GM19438 (cell line): ENCODE measurements around the gene AOPEP.
"Not testable (repeated sequence)": the region's sequence is repeated elsewhere in the genome, so short reads cannot be mapped to it uniquely, and the experiment has no call there.

ENCODE experiments used
- ATAC-seq: cut with Tn5 transposase; IDR thresholded peaks from one replicate; pipeline ENCODE4 v1.9.1; 2021; ENCODE audit warnings: low read depth; ENCODE audit not compliant: unreplicated experiment

The AOPEP gene

DNA sequence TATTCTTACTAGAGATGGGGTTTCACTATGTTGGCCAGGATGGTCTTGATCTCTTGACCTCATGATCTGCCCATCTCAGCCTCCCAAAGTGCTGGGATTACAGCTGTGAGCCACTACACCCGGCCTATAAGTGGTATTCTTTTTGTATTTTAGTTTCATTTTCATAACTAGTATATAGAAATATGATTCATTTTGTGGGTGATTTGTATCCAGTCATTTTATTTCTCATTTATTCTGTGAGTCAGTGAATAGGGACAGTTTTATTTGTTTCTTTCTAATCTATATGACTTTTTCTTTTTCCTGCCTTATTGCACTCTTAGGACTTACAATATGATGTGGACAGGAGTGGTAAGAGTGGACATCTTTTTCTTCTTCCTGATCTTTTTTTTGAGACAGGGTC, 112.9 kb downstream of the AOPEP start:
- no peak for ATAC-seq

DNA sequence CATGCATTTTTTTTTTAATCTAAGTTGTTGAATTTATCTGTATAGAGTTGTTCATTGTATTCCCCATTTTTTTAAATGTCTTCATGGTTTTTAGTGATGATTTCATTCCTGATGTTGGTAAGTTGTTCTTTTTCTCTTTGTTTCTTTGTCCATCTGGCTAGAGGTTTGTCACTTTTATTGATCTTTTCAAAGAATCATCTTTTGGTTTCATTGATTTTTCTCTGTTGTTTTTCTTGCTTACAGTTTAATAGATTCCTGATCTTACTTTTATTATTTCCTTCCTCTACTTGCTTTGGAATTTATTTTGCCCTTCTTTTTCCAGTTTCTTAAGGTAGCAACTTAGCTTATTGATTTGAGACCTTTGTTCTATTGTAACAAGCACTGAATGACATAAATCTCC, 114.2 kb downstream of the AOPEP start:
- ATAC-seq, result no peak

DNA sequence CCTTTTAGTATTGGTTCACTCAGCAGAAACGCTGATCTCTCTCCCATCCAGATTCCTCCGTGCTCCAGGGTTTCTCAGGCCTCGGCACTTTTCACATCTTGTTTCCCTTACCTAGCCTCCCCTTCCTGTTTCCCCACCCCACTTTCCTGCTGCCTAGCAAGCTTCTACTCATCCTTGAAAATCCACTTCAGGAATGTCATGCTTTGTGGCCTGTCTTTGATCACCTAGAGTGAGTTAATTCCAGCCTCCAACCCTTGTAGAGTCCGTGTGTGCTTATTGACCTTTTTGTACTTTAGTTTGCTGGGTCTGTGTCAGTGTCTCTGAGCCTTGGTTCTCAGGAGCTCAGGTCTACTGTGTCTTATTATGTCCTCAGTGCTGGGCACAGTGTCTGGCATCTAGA, 116.6 kb downstream of the AOPEP start:
- ATAC-seq, result no peak

DNA sequence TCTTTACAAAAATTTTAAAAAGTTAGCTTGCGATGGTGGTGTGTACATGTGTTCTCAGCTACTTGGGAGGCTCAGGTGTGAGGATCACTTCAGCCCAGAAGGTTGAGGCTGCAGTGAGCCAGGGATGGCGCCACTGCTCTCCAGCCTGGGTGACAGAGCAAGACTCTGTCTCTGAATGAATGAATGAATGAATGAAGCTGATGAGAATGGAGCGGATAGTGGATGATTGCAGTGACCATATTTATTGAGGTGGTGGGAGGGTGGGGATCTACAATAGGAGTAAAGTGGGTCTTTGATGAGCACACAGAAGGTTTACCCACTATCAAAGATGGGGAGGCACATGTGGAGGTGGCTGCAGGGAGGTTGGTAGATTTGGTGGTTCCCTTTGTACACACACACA, 120.2 kb downstream of the AOPEP start:
- no peak for ATAC-seq

DNA sequence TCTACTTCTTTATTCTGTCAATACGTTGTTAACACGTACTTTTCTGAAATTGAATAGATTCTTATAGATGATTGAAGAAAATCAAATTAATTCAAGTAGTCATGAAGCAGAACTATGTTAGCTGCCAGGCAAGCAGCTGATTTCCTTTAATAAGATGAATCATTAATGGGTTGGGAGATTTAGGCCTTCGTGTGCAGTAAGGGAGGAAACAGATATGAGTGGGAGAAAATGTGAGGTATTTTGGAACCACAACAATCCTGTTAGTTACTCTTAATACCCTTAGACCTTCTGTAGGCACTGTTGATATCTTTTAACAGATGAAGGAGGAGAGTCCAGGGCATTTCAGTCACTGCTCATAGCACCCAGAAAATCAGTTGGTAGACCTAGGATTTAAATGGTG, 121.0 kb downstream of the AOPEP start:
- no peak for ATAC-seq

DNA sequence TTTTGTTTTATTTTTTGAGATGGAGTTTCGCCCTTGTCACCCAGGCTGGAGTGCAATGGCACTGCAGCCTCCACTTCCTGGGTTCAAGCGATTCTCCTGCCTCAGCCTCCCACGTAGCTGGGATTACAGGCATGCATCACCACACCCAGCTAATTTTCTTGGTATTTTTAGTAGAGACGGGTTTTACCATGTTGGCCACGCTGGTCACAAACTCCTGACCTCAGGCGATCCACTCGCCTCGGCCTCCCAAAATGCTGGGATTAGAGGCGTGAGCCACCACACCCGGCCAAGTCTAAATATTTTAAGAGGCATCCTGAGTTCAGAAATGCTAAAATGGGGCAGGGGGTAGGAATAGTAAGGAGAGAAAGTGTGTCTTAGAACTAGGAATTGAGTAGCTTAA, 122.3 kb downstream of the AOPEP start:
- not testable (repeated sequence) for ATAC-seq

DNA sequence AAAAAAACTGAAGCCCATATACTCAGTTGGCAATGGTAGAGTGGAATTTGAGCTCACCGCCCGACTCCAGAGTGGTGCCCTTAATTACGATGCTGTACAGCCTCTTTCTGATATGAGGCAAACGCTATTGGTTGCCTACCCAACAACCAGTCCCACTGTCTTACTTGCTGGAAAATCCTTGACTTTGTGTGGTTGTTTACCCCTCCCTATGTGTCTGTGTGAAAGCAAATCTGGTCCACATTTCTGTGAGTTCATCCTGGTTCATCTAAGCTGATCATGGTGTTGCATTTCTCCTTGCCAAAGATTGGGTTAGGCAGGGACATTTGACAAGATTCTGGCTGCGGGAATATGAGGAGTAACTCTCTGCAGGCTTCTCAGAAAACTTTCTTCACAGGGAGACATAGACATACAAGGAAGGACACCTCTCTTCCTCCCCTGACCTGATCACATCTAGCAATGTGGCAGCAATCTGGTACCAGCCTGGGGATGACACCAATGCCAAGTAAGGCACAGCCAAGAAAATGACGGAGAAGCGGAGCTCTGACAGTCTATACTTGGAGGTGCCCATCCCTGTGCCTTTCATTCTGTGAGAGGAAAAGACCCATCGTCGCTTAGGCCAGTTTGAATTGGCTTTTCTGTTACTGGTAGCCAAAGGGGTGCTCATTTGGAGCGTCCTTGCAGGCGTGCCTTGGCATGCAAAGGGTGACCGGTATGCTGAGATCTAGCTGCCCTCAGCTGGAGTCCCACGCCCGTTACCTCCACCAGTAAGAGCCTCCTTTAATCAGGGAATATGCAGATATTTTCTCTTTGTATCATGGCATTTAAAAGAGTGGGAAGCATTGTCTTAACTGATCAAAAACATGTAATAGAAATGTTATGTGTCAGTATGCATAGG, 124.3 kb downstream of the AOPEP start:
- no peak for ATAC-seq

DNA sequence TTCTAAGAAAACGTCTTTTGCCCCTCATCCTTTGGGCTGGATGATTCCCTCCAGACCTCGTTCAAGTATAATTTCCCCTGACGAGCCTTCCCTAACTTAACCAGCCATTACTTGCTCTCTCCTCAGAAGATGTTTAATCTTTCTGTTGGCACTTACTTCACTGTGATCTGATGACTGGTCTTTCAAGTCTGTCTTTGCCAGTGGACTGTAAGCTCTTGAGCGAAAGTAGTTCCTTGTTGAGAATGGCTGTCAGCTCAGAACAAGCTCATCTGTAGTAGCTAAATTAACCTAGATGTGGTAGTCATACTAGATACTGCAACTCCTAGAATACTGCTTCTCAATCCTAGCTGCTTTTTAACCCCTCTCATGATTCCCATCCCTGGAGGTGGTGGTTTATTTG, 125.0 kb downstream of the AOPEP start:
- no peak for ATAC-seq

DNA sequence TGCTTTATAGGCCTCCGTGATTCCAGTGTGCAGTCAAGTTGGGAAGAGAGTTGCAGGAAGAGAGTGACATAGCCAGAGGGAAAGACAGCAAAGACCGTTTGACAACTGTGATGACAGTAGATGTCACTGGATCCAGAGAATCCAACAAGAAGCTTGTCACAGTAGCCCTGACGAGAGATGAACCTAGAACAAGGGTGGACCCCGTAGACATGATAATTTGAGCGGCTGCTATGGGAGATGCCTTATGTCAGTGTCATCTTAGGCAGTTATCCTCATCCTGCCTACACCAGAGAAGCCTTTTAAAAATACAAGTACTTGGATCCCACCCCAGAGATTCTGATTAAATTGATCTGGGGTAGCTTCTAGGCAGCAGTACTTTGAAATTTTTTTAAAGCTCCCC, 125.4 kb downstream of the AOPEP start:
- no peak for ATAC-seq

DNA sequence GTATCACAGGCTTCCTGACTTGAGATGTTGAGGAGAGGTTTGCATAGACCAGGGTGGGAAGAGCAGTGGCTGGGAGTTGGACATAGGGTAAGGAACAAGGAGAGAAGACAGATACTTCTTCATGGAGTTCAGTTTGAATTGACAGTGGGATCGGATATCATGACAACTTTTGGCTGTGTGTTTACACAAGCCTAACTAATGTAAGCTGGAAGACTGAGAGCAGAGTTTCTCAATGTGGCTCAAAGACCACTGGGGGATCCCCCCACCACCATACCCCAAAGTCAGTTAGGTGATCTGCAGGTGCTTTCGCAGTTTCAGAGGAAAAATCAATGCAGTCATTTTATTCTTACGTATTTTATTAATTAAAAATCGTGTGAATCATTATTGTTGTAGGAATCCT, 125.9 kb downstream of the AOPEP start:
- ATAC-seq, result no peak

DNA sequence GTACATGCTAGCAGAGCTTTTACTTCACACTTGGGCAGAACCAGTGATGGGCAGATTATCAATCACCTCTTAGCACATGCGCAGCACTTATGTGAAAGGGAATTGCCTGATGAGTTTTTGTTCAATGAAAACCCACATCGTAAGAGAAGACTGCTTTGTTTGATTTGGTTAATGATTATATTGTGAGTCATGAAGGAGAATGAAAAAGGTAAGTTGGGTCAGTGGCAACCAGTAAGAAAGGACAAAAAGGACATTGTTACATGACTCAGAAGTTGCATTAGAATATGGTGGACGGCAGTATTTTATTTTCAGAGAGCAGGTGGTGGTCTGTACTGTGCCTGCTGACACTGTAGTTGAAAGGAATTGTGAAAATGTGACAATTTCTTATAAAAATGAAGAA, 127.4 kb downstream of the AOPEP start:
- no peak for ATAC-seq

DNA sequence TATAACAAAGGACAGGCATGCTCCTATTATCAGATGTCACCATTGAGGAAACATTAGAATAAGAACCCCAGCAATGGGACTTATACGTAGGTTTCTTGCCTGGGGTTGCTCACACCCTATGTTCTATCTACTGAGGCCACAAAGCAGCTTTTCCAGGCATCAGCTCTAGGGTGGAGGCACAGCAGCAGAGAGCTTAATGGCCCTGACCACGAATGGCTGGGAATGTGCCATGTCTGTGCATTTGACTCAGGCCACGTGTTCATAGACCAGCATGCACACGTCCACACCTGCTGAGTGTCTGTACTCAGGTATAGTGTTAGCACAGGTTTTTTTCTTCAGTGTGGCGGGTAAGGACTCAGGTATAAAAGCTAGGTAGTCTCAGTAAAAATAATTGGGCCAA, 129.4 kb downstream of the AOPEP start:
- ATAC-seq, result no peak

DNA sequence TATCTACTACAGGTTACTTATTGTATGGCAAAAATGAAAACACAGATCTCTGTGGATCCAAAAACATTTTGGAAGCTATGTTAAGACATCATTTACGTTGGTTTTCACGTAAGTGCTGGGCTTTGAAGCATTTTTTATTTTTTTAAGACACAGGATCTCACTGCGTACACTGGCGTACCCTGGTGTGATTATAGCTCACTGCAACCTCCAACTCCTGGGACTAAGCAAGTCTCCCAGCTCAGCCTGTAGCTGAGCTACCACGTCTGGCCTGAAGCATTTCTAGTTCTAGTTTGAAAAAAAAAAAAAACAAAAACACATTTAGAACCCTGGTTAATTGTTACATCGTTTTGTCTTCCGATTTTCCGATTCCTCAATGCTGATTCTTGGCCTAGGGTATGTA, 131.3 kb downstream of the AOPEP start:
- ATAC-seq, result no peak

DNA sequence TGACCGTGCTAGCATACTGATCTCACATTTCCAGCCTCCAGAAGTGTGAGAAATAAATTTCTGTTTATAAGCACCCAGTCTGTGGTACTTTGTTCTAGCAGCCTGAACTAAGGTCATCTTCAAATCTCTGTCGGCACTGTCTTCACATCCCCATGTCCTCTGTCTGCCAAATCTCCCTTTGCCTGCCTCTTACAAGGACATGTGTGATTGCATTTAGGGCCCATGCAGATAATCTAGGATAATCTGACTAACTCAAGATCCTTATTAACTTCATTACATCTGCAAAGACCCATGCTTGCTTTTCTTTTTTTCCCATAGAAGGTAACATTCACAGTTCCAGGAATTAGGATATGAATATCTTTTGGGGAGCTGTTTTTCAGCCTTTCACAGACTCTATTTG, 132.7 kb downstream of the AOPEP start:
- ATAC-seq, result no peak

DNA sequence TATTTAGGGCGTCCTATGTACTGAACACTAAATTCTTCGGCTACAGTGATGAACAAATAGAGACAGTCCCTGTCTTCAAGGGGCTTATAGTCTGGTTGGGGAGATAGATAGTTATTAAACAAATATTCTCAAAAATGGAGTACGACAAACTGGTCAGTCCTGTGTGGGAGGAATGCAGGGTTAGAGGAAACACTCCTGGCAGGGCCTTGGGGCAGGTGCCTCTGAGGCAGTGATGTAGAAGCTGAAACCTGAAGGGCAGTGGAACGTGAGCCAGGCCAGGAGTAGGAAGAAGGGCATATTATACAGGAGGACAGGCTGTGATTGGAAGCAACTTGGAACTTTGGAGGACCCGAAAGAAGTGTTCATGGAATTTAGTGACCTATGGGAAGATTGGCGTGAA, 133.4 kb downstream of the AOPEP start:
- ATAC-seq, result no peak

DNA sequence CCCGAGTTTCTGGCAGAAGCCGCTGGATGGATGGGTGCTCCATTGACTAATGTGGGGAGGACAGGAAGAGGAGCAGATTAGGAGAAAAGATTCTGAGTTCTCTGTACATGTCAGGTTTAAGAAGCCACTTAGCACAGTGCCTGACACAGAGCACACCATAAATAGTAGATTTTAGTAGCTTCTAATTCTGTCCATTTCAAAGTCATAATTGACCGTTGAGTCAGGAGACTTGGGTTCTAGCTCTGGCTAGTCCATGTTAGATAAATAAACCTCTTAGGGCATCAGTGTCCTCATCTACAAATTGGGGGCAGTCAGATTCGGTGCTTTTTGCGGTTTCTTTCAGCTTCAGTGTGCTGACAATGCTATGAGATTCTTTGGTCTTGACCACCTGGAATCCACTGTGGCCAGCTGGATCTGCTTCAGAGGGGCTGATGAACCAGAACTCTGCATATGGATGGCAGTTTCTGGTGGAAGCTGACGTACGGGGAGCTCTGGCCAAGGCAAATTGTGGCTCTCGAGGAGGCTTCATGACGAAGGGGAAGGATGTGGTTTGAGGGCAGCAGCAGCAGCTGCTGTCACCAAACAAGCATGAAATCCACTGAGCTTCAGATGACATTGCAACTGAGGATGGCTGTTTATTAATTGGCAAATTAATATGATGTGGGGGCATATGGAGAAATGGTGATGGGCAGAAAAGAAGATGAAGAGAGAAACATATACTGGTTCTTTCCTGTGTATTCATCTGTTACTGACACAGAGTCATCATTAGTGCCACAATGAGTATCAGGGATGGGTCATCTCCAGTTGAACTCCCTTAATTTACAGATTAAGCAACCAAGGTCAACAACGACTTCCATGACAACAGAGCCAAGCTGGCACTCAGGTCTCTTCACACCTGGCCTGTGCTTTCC, 134.4 kb downstream of the AOPEP start:
- ATAC-seq, result peak; percentile 96

DNA sequence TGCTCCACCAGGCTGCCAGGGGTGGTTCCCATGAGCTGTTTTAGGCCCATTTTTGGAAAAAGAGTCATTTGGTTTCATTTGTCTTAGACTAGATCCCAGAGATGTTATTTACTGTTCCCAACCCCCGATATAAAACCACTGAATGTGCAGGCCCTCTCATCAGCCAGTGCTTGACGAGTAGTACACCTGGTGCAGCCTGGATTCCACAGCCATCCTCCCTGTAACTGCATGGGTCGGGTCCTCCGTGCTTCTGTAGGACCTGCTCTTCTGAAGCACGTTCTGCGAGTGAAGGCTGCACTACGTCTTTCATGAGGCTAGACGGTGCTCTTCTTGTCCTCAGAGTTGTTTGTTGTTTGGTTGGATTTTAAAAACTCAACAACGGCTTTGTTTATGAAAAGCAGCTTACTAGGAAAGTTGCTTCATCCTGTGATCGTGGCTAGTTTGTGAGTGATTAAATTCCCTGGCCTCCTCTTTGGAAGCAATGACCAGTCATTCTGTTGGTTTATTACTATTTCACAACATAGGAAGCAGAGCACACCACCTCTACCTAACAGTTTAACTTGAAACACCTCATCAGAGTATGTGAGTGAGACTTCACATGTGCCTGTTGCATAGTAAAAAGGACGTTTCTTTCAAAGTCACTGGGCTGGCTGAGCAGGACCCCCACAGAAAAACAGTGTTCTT, 135.2 kb downstream of the AOPEP start:
- ATAC-seq, result no peak

DNA sequence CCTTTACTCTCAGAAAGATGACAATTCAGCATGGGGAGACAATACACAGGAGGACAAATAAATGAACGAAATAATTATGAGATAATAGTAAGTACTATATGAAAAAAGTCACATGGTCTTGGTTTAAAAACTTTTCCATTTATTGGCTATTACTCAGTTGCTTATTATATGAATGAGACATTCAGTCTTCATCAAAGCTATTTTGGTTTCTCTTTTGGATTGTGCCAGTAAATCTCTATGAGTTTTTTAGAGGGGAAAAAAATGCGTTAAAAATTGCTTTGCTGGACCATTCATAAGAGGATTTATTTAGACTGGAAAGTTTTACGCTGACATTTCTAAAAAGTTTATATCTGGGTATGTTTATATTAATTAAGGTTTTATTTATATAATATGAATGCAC, 137.7 kb downstream of the AOPEP start:
- ATAC-seq, result no peak

DNA sequence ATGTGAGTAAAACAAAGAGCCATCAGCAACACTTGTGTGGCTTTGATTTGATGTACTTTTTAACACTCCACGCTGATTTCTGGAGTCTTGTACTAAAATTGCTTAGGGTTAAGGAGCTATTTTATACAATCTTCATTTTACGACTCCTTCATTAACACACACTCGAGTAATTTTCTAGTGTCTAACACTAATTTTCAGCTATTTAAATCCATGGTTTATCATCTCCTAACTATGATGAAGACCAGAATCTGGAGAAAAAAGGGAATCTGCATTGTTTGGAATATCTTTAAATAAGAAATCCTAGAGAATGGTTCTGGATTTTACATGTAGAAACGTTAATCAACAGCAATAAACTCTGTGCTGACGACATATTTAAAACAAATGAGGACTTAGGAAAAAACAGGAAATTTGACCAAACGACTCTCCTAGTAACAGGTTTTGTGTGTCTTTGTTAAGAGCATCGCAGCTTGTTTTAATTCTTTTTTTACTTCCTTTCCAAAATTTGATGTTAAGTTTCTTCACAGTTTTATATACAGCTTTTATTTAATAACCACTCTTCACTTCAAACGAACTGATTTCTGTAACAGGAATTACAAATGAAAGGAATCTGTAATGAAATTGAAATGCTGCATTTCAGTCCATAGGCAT, 138.5 kb downstream of the AOPEP start:
- no peak for ATAC-seq

DNA sequence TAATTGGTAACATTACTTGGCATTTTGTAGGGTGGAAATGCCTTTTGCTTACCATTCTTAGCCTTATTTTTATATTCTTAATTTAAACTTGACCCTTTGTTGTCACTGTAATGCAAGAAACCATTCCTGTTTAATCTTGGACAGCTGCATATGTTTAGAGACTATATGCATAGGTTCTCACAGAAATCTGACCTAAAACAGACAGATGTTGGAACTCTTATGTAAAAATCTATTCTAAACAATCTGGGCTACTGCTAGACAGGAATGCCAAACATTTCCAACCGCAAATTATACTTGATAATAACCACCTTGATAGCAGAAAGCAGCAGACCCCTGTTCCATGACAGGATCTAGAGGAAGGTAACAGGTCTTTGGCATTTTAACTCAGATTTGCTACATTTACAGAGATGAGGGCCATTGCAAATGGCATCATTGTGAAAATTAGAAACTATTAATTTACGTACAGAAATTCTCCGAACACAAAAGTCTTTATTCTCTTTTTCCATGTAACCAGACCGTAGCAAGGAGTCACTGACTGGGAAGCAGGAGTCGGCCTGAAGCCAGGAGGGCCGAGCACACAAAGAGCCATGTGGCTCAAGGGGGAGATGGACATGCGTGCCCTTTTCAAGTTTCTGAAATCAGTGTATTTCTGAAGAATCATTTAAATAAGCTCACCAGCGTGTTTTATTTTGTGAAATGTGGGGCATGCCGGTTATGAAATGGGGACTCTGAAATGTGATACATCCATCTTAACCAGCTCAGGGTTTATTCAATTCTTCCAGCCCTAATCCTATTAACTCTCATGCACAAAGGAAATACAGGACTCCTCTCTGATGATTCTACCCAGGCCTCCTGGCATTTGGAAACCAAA, 139.3 kb downstream of the AOPEP start:
- no peak for ATAC-seq
